HG03095 (cell line): ENCODE data around the gene CHAC2.
A peak's percentile ranks its signal among the peaks of the same experiment; 100 is the strongest.
"Not testable (repeated sequence)": the region's sequence is repeated elsewhere in the genome, so short reads cannot be mapped to it uniquely, and the experiment has no call there.

Experiments
- ATAC-seq: cut with Tn5 transposase; IDR thresholded peaks from one replicate; pipeline ENCODE4 v1.9.1; 2021; ENCODE audit warnings: moderate library complexity; ENCODE audit not compliant: unreplicated experiment

Gene CHAC2

DNA sequence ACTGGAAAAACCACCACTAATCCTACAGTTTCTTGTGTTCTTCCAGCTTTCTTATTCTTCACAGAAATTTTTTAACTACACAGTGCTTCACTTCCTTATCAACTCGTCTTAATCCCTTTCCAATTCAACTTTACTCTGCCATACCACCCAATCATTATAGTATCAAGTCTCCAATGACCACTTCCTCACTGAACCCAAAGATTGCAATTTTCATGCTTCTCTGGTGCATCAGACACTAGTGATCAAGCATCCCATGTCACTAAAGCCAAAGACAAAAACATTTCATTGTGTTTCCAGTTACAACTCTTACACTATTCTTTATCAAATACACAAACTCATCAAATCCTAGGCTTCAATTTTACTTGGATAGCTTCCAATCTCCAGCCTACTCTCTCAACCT lies 9.5 kb downstream of the CHAC2 start:
- no peak for ATAC-seq

DNA sequence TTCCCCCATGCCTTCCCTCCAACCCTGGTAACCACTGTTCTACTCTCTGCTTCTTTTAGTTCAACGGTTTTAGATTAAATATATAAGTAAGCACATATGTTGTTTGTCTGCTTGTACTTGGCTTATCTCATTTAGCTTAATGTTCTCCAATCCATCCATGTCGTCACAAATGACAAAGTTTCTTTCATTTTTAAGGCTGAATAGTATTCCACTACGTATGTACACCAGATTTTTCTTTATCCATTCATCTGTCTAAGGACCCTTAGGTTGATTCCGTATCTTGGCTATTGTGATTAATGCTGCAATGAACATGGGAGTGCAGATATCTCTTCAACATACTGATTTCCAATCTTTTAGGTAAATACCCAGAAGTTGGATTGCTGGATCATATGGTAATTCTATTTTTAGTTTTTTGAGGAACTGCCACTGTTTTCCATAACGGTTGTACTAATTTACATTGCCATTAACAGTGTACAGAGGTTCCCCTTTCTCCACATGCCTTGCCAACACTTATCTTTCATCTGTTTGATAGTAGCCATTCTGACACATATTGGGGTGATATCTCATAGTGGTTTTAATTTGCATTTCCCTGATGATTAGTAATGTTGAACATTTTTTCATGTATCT lies 11.0 kb downstream of the CHAC2 start:
- ATAC-seq: no peak

- no peak for ATAC-seq
Observed at GRCh38 chr2:53780056-53780455, 12.5 kb downstream of the CHAC2 start.

DNA sequence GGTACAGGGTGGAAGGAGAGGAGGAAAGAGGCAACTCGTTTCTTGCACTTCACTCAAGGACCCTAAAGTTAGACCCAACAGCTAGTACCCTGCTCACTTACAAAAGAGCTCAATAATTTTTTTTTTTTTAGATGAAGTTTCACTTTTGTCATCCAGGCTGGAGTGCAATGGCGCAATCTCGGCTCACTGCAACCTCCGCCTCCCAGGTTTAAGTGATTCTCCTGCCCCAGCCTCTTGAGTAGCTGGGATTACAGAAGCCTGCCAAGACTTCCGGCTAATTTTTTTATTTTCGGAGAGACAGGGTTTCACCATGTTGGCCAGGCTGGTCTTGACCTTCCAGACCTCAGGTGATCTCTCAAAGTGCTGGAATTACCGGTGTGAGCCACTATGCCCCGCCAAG lies 15.1 kb downstream of the CHAC2 start:
- no peak for ATAC-seq

DNA sequence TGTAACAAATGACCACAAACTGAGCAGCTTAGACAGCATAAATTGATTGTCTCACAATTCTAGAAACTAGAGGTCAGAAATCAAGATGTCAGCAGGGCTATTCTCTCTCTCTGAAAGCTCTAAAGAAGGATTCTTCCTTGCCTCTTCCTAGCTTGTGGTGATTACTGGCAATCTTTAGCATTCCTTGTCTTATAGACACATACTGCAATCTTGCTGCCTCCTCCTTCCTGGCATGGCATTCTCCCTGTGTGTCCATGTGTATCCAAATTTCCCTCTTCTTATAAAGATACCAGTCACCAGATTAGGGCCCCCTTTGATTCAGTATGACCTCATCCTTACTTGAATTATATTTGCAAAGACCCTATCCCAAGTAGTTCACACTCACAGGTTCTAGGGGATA lies 16.8 kb downstream of the CHAC2 start:
- no peak for ATAC-seq

GRCh38 chr2:53785366-53785765 lies 17.8 kb downstream of the CHAC2 start:
- ATAC-seq: no peak

DNA sequence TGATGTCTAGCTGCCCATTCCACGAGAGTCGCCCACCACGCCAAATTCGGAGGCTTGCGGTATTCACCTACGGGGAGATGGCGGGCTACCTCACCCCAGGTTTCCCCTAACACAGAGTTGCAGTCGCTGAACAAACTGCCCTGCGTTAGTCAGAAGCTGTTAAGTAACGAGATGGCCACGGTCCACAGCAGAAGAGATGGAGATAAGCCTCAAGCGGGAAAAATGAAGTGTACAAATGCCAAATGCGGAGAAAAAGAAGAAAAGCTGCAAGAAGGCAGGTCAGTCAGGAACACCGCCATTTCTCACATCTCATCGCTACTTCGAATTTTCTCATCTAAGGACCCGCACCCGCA lies 18.7 kb downstream of the CHAC2 start:
- peak; percentile 10 for ATAC-seq

GRCh38 chr2:53786705-53787613 lies 19.4 kb downstream of the CHAC2 start, which contains the start of the genes ASB3 and ERLEC1:
Gene ASB3, minus strand, starts transcription at chr2:53786953. Its CDS starts 21,381 bp downstream, at chr2:53765572.
Gene ERLEC1, plus strand, starts transcription at chr2:53787044. Its CDS starts 167 bp downstream, at chr2:53787211.
- ATAC-seq: peak; percentile 96

- no peak for ATAC-seq
Observed at GRCh38 chr2:53787614-53788289, 20.1 kb downstream of the CHAC2 start.

- no peak for ATAC-seq
Observed at GRCh38 chr2:53793261-53793660, 25.7 kb downstream of the CHAC2 start.

DNA sequence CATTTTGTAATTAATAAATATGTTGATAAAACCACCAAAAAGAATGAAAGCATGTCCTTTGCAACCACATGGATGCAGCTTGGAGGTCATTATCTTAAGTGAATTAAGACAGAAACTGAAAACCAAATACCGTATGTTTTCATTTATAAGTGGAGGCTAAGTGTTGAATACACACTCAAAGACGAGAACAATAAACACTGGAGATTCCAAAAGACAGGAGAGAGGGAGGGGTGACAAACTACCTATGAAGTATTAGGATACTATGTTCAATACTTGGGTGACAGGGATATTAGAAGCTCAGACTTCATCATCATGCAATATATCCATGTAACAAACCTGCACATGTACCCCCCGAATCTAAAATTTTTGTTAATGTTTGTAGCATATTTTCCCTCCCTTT lies 26.2 kb downstream of the CHAC2 start:
- ATAC-seq: no peak

DNA sequence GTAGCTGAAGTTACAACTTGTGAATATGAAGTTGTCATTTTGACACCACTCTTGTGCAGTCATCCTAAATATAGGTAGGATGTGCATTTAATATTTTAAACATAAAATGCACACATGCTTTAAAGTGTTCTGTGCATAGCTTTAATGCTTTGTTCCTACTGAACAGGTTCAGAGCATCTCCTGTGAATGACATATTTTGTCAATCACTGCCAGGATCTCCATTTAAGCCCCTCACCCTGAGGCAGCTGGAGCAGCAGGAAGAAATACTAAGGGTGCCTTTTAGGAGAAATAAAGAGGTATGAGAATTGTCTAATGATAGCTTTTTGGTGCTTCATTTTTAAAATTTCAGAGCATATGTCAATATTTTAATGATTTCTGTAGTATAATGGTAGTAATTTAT lies 33.9 kb downstream of the CHAC2 start:
- no peak for ATAC-seq

GRCh38 chr2:53802617-53803151 lies 35.1 kb downstream of the CHAC2 start:
- no peak for ATAC-seq

- no peak for ATAC-seq
Observed at GRCh38 chr2:53811601-53812000, 44.0 kb downstream of the CHAC2 start.

DNA sequence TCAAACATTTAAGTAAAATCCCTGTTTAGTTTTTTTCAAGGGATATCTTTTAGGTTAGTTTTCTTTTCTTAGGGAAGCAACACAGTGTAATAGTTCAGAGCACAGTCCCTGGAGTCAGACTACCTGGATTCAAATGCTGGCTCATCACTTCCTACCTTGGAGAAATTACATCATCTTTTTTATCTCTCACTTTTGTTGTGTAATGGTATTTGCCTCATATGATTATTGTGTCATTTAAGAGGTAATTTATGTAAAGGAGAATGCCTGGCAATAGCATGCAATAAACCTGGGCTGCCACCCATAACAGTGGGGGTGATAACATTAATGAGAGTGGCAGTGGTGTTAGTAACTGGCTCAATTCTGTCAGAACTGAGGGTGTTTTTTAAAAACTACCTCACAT lies 45.5 kb downstream of the CHAC2 start:
- no peak for ATAC-seq

DNA sequence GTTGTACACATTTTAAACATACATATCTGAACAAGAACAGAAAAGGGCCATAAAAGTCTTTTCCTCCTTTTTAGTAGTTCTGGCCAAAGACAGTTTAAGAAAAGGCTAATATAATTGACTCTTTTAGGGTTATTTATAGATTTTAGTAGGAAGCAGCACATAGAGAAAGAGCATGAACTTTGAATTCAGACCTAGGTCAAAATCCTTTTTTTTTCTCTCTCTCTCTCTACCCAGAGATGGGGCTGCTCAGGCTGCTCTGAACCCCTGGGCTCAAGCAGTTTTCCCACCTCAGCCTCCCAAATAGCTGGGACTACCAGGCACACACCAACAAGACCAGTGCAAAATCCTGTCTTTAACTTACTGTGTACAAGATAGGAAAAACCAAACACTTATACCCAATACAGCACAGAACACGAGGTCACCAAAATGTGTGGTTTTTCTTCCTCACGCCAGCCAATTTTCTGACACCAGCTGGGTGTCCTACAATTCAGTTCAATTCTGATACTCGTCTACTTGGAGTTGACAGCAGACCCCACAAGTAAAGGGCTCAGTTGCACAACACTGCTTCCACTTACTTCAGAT lies 51.3 kb downstream of the CHAC2 start:
- ATAC-seq: no peak

- ATAC-seq: no peak
Observed at GRCh38 chr2:53819634-53820033, 52.0 kb downstream of the CHAC2 start.

GRCh38 chr2:53820048-53820447 lies 52.4 kb downstream of the CHAC2 start:
- no peak for ATAC-seq

GRCh38 chr2:53820711-53821110 lies 53.1 kb downstream of the CHAC2 start:
- no peak for ATAC-seq

- no peak for ATAC-seq
Observed at GRCh38 chr2:53821810-53822209, 54.2 kb downstream of the CHAC2 start.

GRCh38 chr2:53823639-53824038 lies 56.0 kb downstream of the CHAC2 start:
- not testable (repeated sequence) for ATAC-seq
